Hippocampal formation (tissue), 2 donors: ENCODE results near the gene WWOX.

ENCODE experiments used
- DNase-seq, 2 donors: peaks; one replicate each; lab custom pipeline; 2025; lab: John Stamatoyannopoulos, UW

The WWOX gene

DNA sequence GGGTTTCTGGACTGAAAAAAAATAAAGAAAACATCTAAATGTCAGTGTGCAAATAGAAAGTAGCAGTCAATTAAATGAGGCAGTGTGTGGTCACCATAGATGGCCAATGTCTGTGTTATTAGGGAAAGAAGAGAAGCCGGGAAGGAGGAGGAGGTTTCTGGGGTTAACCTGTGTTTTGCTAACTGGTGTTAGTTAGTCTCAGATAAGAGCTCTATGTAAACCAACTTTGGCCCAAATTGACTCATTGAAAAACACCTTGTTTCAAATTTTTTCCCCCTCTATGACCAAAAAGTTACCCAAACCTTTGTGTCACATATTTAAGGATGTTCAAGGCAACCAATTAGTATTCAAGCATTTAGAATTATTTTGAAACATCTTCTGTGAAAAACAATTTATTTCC, 970.2 kb downstream of the WWOX start:
- DNase-seq: no peak

DNA sequence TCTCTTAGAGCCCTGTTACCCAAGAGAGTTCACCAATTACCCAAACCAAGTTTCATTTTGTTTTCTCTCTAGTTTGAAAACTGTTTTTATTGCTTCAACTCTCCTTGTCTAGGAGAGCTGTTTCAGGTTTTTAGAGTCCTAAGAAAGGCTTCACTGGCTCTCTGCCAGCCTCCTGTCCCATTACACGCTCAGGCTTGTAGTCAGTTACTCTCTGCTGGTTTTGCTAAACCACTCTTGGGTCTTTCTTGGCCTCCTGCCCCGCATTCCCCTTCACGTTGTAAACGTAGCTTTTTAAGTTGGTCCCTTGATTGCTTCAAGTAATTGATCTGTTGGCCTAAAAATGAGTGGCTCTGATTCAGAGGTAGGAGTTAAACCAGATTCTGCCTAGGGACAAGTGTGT, 972.0 kb downstream of the WWOX start:
- DNase-seq: no peak

DNA sequence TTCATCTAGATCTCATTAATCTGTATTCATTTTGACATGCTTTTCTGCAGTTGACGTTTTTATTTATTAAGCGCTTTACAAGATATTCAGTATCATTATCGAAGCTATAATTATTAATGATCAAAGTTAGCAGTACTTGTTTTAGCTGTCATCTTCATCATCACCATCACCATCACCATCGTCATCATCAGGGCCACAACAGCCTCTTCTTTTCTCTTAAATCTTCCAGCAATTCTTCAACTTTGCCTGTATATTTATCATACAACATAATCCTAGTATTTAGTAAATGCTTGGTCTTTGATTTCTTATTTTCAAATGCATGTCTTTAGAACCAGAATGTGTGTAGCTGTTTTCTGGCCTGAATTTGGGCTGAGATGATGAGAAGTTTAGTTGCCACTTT, 973.1 kb downstream of the WWOX start:
- no peak for DNase-seq

DNA sequence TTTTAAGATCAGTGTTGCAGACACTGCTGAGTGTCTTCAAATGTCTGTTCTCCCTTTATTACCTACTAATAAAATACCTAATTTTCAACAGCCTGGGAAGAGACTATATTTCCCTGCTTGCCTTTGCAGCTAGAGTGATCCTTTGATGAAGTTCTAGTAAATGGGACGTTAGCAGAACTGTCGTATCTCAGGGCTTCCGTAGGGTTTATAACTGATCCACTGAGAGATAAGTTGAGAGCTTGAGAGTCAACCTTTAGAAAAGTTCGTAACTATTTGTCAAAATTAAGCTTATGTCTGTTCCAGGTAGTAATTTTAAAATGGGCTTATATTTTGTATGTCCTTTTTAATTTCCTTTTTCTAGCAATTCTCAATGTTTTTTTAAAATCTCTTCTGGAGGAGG, 974.1 kb downstream of the WWOX start:
- no peak for DNase-seq

DNA sequence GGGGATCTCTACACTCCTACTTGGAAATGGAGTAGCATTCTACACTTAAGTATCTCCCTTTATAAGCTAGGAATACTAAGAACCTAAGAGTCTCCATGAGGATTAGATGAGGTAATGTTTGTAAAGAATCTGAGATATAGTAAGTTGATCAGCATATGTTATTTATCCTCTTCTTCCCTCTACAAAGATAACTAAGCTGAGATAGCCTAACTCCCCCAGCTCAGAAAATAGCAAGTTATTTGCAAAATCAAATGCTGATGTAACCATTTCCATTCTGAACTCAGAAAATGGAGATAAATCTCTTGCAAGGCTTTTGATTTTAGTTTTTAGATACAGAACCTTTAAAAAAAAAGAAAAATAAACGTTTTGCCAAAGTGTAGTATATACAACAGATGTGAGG, 975.1 kb downstream of the WWOX start:
- no peak for DNase-seq

DNA sequence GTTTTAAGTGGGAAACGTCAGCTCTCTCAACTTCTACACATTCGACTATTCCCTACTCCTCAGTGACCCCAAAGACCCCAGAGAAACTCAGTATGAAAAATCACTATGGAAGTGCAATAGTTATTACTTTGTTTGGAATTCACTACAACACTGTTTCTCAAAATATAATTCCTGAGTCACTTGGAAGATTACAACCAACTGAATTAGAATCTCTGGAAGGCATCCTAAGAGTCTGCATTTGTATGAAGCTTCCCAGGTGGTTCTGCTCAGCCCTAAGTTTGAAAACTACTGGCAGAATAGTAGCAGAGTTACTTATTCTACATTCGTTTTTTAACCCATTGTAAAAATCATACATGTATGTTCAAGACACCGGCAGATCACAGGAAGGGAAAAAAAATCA, 975.5 kb downstream of the WWOX start:
- no peak for DNase-seq

DNA sequence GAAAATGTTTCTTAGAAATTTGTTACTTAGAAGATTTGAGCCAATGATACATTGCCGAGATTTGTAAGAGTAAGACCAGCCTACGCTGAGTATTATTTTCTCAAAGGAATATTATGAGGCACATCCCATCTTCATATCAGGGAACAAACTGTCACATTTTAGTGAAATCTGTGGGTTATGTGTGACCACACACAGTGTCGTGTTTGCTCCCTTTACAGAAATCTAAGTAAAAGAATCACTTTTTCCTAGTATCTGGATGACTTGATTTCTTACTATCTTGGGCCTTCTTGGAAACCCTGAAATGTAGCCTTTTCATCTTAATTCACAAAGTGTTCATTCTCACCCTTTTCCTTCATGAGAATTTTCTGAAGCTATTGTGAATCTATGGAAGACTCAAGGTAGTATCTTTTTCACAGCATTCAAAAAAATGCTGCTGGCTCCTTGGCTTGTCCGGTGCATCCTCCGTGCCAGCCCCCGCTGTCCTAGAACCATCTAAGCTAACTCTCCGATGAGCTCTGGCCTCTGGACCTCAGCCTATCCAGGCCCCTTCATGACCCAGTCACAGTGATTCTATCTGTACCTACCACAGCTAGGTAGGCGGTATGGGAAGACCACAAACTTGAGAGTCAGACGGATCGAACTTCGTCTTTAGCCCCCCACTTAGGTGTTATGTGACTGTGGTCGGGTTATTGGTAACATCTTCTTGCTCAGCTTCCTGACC, 976.8 kb downstream of the WWOX start:
- DNase-seq: no peak

DNA sequence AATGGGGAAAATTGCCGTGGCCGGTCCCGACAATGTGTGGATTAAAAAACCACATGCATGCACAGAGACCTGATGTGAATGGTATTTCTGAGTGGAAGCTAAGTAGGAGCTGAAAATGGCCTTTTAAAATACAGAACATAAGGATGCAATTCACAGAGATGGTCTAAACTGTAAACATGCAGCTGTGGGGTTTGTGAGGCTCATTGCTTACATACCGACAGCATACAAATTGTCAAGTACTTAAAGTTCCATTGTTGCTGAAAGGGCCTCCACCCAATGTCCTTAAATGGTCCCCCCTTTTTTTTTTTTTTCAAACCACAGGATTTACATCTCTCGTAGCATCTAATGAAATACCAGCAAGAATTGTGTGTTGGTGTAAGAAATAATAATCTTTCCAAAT, 977.9 kb downstream of the WWOX start:
- no peak for DNase-seq

DNA sequence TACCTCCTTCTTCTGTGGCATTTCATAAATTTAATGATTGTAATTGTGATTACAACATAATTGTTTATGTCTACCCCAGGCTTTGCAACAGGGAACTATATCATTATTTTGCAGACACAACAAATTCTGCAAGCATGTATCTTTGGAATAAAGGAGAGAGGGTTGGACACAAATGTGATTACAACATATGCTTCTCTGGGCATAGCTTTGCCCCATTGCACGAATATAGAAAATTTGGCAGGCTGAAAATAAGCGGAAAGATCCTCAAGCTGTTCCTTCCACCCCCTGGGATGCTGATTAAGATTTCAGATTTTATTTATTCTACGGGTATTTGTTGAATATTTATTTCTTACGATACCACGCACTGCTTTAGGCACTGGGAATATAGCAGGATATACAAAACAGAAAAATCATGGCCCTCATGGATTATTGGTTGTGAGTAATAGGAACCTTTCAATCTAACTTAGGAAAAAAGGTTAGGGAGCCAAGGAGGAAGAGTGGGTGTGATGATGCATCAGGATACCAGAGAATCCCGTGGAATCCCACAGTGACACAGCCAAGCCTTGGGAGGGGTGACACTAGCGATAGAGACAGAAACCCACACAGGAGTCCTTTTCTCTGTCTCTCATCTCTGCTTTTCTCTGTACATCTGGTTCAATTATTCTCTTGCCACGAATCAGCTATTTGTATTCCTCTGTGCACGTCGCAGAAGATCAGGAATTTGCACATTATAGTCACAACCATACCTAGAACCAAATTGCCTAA, 980.4 kb downstream of the WWOX start:
- DNase-seq: no peak

DNA sequence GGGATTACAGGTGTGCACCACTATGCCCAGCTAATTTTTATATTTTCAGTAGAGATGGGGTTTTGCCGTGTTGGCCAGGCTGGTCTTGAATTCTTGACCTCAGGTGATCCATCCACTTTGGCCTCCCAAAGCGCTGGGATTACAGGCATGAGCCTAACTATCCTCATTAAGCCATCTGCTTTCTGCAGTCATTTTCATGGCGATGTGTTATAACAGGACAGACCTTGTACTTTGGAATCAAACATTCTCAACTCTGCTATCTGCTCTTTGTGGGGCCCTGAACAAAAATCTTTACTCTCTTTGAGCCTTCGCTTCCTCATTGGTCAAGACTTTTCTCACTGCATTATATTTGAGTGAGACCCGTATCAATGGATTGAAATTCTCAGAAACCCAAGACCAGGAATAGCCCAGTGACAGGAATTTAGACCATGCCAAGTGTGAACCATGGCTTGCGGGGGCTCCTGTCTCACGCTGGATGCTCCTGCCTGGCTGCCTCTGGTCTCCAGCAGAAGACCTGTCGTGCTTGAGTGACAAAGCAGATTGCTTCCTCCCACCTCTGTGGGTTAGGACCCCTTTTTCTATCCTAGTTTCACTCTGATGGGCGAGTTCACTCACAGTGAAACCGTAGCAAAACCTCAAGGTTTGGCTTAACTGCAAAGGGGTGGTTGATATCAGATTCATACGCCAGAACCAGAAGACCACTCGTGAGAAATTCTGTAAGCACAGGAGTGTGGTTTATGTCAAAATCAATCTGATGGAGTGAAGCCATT, 982.0 kb downstream of the WWOX start:
- DNase-seq: no peak

DNA sequence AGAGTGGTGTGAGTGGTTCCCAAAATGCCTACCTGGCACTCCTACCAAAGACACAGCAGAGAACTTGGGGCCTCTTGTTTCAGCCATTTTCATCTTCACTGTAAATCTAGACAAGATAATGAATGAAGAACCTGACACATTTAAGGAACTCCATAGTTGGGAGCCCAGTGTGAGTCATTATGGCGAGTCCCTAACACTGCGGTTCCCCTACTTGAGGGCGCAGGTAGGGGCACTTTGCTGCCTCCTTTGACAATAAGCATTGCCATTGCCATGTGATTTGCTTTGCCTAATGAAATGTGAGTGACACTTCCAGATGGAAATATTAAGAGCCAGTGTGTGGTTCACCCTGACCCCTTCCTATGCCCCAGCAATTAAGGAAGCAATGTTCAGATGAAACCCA, 983.5 kb downstream of the WWOX start:
- DNase-seq: no peak

DNA sequence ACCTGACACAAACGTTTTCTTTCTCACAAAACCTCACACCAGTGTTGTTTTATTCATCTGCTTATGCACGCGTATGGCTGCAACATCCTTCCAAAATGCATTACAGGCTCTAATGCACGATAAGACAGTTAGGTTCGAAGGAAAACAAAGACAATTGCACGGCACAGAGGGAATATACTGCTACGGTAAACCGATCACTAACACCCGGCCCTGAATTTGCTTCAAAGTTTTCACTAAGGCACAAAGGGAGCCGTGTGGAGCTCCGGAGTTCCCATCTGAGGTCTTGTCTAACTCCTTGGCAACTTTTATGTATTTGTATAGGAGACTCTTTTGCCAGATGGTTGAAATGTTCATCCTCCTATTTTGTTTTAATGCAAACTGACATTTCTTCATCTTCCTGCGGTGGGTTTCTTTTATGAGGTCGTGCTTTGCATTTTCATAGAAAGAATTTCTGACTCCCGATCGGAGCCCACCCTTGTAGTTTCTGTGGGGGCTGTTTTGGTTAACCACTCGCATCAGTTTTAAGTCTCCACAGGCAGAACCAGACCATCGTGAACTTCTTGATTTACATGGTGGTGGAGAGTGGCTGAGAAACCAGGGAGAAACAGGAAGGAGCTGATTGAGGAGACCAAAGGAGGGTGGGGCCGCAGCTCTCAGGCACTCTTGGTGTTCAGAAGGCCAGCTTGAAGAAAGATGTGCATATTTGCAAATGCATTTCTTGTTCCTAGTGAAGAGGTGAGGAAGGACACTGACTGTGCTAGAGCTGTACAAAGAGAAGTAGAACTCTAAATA, 984.2 kb downstream of the WWOX start:
- no peak for DNase-seq

DNA sequence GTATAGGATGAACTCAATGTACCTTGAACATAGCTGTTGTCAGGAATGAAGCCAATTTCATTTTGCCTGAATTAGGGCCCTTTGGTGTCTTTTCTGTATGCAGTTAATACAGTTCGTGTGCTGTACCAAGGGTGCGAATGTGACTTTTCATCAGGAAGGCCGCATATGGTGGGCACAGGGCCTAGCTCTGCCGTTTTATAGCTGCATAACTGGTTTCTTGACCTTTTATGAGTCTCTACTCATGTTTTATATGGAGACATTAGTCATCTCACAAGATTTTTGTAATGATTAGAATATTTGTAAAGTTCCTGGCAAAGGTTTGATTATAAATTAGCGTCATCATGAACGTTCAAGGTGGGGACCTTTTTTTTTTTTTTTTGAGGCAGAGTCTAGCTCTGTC, 989.5 kb downstream of the WWOX start:
- DNase-seq: no peak

DNA sequence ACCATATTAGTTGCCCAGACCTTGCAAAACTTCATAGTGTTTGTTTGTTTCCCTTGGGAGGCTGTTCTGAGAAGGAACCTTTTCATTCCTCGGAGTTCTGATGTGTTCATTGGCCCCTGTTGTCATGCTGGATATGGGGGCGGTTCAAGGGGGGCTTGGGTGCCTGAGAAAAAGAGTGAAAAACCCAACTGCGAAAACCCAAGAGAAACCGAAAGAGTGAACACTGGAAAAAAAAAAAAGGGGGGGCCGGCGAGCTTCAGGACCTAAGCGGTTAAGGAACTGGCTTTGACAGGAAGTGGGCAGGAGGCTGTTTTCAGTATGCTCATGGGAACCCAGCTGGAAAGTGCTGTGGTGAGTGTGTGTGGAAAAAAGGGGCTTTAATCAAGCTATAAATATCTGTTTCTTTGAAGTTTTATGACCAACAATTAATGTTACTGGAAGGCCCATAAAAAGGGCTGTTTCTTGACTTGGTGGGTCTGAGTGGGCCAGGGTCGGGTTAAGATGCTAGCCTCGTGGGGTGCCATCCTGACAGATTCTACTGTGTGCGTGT, 990.4 kb downstream of the WWOX start:
- DNase-seq: no peak

DNA sequence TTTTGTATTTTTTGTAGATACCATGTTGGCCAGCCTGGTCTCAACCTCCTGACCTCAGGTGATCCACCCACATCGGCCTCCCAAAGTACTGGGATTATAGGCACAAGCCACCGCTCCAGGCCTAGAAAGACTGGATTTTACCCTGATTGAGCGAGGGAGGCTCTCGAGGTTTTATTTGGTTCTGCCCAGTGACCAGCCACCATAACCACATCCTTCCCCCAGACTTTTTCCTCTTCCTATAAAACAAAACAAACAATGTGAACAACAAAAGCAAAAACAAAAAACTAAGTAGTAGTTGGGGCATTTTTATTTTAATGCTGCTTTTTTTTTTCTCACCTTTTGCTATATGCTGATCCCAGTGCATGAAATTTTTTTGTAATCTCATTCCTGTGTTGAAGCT, 991.5 kb downstream of the WWOX start:
- DNase-seq: no peak

DNA sequence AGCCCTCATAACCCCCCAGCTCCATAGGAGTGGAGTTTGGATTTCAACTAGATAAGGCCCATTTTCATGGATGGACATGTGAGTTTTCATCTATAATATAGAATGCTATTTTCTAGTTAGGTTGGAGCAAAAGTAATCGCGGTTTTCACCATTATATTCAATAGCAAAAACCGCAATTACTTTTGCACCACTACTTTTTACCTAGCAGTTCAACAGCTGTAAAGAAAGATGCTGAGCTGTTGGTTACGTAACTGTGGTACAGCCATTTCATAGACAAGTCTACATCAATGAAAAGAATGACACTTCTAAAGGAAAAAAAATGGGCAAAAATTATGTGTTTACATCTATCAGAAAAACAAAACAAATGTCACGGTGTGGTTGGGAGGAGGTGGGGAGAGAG, 993.4 kb downstream of the WWOX start:
- DNase-seq: no peak

DNA sequence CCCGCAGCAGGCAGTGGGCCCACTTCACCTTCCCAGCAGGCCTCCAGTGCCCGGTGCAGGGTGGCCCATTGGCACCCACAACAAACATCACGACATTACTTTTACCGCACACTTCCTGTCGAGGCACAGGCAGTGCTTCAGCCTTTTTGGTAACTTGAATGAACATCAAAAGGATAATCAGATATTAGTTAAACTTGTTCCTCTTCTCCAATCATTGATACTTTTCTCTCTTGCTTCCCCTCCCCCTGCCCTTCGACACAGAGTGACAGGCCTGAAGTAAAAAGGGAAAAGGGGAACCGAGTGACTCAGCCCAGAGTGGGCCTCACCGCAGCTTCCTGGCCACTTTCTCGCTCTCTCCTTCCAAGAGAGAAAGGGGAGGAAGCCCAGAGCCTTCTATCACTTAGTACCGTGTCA, 994.1 kb downstream of the WWOX start:
- peak in 1 of 2 donors; percentile 30 for DNase-seq

DNA sequence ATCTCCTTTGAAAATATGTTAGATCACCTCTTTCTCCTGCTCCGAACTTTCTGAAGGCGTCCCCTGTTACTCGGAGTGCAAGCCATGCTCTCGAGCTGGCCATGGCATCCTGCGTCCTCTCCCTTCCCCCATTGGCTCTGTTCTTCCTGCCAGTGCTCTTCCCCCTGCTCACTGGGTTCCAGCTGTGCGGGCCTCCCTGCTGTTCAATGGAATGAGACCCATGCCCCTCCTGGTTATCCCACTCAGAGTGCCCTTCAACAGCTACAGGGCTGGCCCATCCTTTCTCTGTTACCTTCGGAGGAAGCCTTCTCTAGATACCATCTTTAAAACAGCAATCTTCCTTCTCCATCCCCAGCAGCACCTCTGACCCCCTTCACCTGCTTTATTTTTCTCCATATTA, 996.8 kb downstream of the WWOX start:
- DNase-seq: no peak

DNA sequence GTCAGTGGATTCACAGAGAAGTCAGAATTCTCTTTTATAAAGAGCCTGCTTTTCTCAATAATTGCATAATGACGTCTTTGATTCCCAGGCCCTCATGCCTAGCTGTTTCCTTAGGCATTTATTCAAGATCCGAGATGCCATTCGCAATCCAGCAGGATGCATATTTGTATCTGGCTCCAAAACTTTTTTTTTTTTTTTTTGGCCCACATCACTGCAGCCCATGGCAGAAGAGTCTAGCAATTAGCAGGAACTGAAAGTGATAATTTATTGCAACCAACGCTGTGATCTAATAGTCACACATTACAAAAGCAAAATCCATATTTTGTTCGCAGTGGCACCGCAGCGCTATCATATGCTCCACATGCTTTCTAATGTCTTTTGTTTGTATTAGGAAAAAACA, 997.7 kb downstream of the WWOX start:
- DNase-seq: no peak

DNA sequence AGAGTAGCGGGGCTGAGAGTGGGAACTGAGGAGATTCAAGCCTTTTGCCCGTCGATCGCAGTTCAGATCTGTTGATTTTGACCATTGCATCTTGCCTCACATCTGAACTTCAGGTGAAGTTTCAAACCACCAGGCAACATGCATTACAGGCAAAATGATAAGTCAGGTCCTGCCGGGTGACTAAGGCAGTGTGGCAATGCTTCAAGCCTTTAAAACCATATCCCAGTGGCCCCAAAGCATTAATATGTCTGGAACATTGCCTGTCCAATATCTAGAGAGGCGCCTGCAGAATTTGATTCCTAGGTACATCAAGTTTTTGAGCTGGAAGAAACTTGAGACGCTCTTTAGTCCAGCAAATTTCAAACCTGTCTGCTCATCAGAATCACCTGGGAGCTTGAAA, 998.3 kb downstream of the WWOX start:
- no peak for DNase-seq

DNA sequence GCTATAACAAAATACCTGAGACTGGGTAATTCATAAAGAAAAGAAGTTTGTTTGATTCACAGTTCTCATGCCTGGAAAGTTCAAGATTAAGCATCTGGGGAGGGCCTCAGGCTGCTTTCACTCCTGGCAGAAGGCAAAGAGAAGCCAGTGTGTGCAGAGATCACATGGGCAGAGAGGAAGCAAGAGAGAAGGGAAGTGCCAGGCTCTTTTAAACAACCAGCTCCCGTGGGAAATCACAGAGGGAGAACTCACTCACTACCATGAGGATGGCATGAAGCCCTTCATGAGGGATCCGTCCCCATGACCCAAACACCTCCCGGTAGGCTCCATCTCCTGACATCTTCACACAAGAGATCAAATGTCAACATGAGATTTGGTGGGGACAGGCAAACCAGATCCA, 999.5 kb downstream of the WWOX start:
- DNase-seq: no peak

DNA sequence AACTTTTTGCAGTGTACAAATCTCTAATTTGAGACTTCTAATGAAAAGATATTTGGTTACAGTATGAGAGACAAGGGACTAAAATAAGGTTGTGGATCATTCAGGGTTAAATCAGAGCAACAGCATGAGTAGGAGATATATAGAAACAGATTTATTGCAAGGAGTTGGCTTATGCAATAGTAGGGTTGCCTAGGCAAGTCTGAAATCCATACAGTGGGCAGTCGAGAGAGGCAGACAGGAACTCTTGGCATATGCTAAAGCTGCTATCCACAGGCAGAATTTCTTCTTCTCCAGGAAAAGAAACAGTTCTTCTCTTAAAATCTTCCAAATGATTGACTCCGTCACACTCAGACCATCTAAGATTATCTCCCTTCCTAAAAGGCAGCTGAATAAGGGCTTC, 1000.3 kb downstream of the WWOX start:
- no peak for DNase-seq
